Colonic mucosa (tissue), 4 donors: ENCODE results near the gene KCNT2. TPM values are rescaled to one million over a fixed set of nuclear protein-coding genes. Genes with fewer than 3 reads are reported as not detected.

ENCODE experiments used
- DNase-seq: peaks from one replicate; pipeline ENCODE4 v3.0.0-alpha.2; 2020
- H3K27ac ChIP-seq: fragments of 200-600 bp; one replicate; pipeline ENCODE4 v1.8.0; 2021
- H3K27me3 ChIP-seq: fragments of 200-600 bp; one replicate; pipeline ENCODE4 v1.8.0; 2021
- H3K36me3 ChIP-seq: fragments of 200-600 bp; one replicate; pipeline ENCODE4 v1.8.0; 2021
- H3K4me1 ChIP-seq: fragments of 200-600 bp; one replicate; pipeline ENCODE4 v1.8.0; 2021; ENCODE audit warnings: mild to moderate bottlenecking
- H3K4me3 ChIP-seq: fragments of 200-600 bp; one replicate; pipeline ENCODE4 v1.8.0; 2021
- H3K9ac ChIP-seq, 2 donors: one replicate each; pipeline ENCODE4 v1.7.0; 2013; ENCODE audit warnings: control low read depth in 2 of 2, low read depth in 2 of 2, low read length in 2 of 2
- H3K9me3 ChIP-seq: fragments of 200-600 bp; one replicate; pipeline ENCODE4 v1.8.0; 2021
- intact Hi-C: fragments of 100-400 bp; cut with DNase I; formaldehyde crosslinking; loops from one replicate; pipeline ENCODE4 v1.14.1; 2022
- total RNA-seq, 2 donors: library from RNA; stranded (reverse); fragmentation: NEBNext Ultra II Directional in 1 of 2; extraction: Animal tissue kit (Norgen Biotek cat#: 25700) in 1 of 2; gene quantifications; one replicate each; pipeline ENCODE4 v1.2.1, GENCODE V29; 2021
- TF ChIP-seq, protein P1 (sequence below): fragments of 200-600 bp; IDR thresholded peaks from one replicate; pipeline ENCODE4 v1.8.0; 2022; ENCODE audit warnings: antibody characterized with exemption, mild to moderate bottlenecking
- donor health status: healthy.
- donor health status: DM: no; HTN: no; CAD: no.
- donor health status: DM: no; HTN: no; CAD: no.

KCNT2 gene
- total RNA-seq, 2 donors from 2014 or later: 0.56 to 0.82 TPM

DNA sequence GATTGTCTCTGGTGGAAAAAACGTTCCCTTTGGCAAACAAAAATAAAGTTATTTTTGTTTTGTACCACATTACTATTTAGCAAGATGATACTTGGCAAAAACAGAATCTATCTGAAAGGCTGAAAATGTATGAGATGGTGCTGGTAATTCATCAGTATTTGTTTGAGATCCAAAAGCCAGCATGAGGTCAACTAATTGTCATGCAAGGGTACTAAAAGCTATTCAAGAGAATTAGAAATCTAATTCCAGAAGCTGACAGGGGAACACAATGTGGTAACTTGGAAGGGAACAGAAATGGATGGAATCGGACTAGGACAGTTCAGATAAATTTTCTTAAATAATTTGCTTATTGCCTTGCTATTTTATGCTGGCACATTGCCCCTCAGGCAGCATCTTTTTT lies 263.8 kb downstream of the KCNT2 start:
- TF ChIP-seq, protein P1, sequence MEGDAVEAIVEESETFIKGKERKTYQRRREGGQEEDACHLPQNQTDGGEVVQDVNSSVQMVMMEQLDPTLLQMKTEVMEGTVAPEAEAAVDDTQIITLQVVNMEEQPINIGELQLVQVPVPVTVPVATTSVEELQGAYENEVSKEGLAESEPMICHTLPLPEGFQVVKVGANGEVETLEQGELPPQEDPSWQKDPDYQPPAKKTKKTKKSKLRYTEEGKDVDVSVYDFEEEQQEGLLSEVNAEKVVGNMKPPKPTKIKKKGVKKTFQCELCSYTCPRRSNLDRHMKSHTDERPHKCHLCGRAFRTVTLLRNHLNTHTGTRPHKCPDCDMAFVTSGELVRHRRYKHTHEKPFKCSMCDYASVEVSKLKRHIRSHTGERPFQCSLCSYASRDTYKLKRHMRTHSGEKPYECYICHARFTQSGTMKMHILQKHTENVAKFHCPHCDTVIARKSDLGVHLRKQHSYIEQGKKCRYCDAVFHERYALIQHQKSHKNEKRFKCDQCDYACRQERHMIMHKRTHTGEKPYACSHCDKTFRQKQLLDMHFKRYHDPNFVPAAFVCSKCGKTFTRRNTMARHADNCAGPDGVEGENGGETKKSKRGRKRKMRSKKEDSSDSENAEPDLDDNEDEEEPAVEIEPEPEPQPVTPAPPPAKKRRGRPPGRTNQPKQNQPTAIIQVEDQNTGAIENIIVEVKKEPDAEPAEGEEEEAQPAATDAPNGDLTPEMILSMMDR: no peak
- intact Hi-C loops: no loop called here
- H3K9ac ChIP-seq: no peak overlapping the region
- H3K9me3 ChIP-seq: no peaks in the 10 kb centered on the region
- no peaks in the 10 kb centered on the region for H3K27me3 ChIP-seq
- H3K4me3 ChIP-seq: no peak overlapping the region
- DNase-seq: no peak
- no peak overlapping the region for H3K27ac ChIP-seq
- no peaks in the 10 kb centered on the region for H3K4me1 ChIP-seq
- H3K36me3 ChIP-seq: no peaks in the 10 kb centered on the region

DNA sequence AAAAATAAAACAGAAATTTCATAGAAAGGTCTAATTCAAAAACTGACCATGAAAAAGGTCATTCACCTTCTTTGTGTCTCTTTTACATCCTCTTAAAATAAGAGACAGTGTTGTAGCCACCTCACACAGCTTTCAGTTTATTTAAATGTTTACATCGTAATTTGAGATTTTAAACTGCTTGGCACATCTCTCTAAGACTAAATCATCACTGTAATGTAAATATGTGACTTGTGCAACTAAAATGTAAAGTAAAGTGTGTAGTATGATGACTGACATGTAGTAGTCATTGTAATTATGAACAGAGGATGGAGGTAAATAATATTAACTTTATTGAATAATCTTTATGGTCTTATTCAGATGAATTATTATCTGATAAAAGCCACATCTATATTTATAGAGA lies 283.9 kb downstream of the KCNT2 start:
- no peak for DNase-seq
- Histone ChIP-seq H3K4me3 (no peak overlapping the region), H3K4me1 (no peaks in the 10 kb centered on the region), H3K27ac (no peak overlapping the region), H3K9me3 (no peaks in the 10 kb centered on the region), H3K27me3 (no peaks in the 10 kb centered on the region), H3K9ac (no peak overlapping the region), H3K36me3 (no peaks in the 10 kb centered on the region)
- TF ChIP-seq, protein P1: no peak
- intact Hi-C loops: no loop called here

DNA sequence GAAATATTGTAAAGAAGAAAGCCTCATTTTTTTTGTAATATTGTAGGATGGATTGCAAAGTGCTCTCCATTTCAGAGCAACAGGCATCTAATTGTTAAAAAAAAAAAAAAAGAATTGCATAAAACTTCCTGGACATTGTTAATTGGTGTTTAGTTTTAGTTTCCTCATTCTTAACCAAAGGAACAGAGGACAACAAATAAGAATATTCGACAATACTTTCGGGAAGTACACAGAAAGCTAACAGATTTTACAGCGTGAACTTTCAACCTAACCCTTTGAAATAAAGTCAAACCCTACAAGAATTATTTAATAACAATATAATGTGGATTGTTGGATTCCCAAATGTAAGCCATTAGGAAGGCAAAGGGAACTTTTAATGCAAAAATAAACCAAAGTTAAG lies 284.4 kb downstream of the KCNT2 start:
- Histone ChIP-seq H3K9ac (no peak overlapping the region), H3K27me3 (no peaks in the 10 kb centered on the region), H3K27ac (no peak overlapping the region), H3K9me3 (no peaks in the 10 kb centered on the region), H3K36me3 (no peaks in the 10 kb centered on the region), H3K4me3 (no peak overlapping the region), H3K4me1 (no peaks in the 10 kb centered on the region)
- DNase-seq: no peak
- TF ChIP-seq, protein P1: no peak
- intact Hi-C loops: no loop called here

DNA sequence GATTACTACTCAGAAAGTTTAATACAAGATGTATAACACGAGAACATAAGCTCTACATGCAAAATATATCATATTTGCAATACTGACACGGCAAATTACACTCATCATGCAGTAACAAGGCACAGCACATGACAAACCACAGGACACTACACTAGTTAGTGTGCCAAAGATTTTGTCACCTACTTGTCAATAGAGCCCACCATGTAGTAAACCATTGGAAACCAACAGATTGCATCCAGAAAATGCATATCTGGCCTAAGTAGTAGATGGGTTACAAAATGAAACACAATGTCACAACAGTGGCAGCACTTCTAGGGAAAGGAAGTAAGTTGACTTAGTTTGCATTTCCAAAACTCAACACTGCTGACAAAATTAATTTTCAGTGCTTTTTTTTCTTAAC lies 288.9 kb downstream of the KCNT2 start:
- TF ChIP-seq, protein P1: no peak
- DNase-seq: no peak
- Histone ChIP-seq H3K9me3 (no peaks in the 10 kb centered on the region), H3K4me1 (no peaks in the 10 kb centered on the region), H3K4me3 (no peak overlapping the region), H3K9ac (no peak overlapping the region), H3K27ac (no peak overlapping the region), H3K27me3 (no peaks in the 10 kb centered on the region), H3K36me3 (no peaks in the 10 kb centered on the region)
- intact Hi-C loops: no loop called here

DNA sequence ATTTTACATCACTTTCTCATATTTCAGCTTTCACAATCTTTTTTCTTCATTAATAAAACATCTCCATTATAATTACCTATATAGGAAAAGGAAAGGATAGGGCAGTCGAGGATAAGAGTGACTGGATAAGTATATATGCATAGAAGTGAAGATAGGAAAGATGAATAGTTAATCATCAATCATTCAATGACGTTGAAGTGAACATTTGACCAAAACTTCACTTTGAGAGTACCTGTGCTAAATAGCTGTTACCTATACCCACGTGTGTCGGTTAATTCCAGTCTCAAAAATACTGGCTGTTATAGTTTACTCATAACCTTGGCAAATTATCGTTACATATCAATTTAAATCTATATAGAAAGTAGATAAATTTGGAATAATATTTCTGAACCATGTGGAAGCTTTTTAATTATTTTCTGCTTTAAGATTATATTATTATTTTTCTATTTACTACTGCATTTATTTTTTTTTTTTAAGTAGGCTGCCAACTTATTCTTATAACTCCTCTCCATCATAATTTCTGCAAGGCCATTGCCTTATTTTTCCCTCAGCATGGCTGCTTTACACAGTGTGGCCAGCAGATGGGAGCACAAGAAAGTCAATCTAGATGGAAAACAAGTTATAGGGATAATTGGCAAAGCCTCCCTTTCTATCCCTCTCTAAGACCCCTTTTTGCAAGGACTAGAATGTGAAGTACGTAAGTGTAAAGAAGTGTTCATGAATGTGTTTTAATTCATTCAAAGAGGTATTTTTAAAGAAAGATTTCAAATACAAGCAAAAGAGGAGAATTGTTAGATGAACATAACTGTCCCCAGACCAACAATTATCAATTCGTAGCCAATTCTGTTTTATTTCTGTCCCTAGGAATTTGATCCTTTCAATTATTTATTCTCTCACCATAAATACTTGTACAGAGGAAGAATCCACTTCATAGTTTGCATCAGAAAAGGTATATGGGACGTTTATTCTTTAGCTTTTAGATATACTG lies 290.4 kb downstream of the KCNT2 start:
- Histone ChIP-seq H3K9me3 (no peaks in the 10 kb centered on the region), H3K4me1 (no peaks in the 10 kb centered on the region), H3K27me3 (no peaks in the 10 kb centered on the region), H3K27ac (no peak overlapping the region), H3K4me3 (no peak overlapping the region), H3K36me3 (no peaks in the 10 kb centered on the region), H3K9ac (no peak overlapping the region)
- intact Hi-C loops: no loop called here
- TF ChIP-seq, protein P1: no peak
- DNase-seq: no peak
